Stimulated activated naive CD8-positive, alpha-beta T cell treated with anti-CD3 and anti-CD28 coated beads, Interleukin-15, Interleukin-2, amounts not matched to agents 100 U/mL and 50 U/mL, for 24 hours (primary cell): ENCODE data around the gene COL2A1.

Experiments used
- ATAC-seq: fragments of 150-1000 bp; cut with Tn5 transposase; one replicate; pipeline ENCODE4 v1.10.0; 2021
- DNase-seq: peaks from one replicate; pipeline ENCODE4 v3.0.0; 2021

The COL2A1 gene

GRCh38 chr12:48030173-48030650, 25.9 kb upstream of the COL2A1 start:
- no peak for DNase-seq
- no peak for ATAC-seq

DNA sequence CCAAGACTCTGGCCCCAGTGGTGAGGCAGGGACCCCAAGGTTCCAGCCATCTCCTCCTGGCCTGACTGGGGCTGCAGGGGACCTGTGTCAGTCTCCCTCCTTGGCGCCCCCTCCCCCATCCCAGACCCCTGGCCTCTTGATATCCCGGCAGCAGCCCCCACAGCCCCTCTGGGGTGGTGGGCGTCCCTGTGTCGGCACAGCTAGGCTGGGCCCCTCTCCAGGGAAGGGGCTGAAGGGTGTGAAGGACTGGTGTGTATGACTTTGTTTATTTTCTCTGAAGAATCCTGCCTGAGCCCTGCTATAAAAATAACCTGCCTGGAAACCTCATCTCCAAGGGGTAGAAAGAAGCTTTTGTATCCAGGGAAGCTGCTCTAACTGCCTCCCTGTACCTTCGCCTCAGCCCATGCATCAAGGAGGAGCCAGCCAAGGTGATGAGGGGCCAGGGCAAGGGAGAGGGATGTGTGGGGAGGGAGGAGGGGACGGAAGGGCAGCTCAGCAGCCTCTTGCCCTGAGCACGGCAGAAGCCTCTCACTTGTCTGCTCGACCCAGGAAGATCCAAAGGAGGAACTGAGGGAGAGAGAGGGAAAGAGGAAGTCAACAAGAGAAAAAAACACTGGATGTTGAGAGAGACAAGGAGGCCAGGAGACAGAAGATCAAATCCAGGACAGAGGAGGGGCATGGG, 25.4 kb upstream of the COL2A1 start:
- DNase-seq (no peak), ATAC-seq (no peak)

- no peak for ATAC-seq
- DNase-seq: no peak
These were observed 24.5 kb upstream of the COL2A1 start for GRCh38 chr12:48028541-48029431.

GRCh38 chr12:48027183-48028002, 23.1 kb upstream of the COL2A1 start:
- no peak for ATAC-seq
- no peak for DNase-seq

GRCh38 chr12:48026060-48026827, 22.0 kb upstream of the COL2A1 start:
- no peak for ATAC-seq
- no peak for DNase-seq

GRCh38 chr12:48025281-48025680, 21.0 kb upstream of the COL2A1 start:
- ATAC-seq (no peak), DNase-seq (no peak)

GRCh38 chr12:48024735-48025134, 20.5 kb upstream of the COL2A1 start:
- no peak for DNase-seq
- ATAC-seq: no peak

DNA sequence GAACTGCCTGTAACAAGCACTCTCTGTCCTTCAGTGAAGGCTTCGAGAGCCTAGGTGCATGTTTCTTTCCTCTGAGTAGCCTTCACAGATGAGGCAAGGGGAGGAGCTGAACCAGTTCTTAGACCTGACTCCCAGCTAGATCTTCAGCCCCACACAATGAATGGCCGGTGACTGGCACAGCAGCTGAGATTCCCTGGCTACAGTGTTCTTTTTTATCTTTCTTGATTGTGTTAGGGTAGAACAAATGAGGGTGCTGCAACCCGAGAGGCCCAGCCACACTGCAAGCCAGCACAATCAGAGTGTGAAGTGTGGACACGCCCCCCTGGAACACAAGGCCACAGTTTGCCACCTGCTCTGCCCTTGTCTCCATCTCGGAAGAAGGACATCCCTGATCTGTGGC, 19.1 kb upstream of the COL2A1 start:
- ATAC-seq: no peak
- no peak for DNase-seq

GRCh38 chr12:48022676-48023385, 18.6 kb upstream of the COL2A1 start:
- ATAC-seq: no peak
- DNase-seq: no peak

GRCh38 chr12:48022180-48022521, 17.9 kb upstream of the COL2A1 start:
- DNase-seq (no peak), ATAC-seq (no peak)

DNA sequence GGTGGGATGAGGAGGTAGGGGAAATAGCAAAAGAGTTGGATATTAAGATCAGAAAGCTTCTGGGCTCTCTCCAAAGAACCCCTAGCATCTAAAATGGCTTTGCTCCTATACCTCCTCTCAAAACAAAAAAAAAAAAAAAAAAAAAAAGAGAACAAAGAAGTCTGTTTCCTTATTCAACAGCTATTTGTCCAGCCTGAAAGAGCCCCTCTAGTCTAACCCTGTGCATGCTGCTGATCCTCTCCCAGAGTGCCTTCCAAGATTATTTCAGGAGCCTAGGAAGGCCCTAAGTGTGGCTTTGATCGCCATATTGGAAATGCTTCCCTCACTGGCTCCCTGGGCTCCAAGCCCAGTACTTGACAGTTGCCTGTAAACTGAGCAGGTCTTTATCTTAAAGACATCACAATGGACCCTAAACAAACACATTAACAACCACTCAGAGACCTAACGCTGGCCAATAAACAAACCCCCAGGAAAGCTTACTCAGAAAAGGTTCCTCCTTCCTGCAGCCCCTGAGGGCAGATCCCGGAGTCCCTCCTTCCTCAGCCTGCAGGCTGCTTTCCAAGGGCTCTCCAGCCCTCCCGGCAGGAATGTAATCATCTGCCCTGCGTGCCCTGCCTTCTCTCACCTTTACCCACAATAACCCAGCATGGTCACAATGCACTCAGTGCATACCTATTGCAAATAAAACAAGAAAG, 17.4 kb upstream of the COL2A1 start:
- ATAC-seq: no peak
- no peak for DNase-seq

DNA sequence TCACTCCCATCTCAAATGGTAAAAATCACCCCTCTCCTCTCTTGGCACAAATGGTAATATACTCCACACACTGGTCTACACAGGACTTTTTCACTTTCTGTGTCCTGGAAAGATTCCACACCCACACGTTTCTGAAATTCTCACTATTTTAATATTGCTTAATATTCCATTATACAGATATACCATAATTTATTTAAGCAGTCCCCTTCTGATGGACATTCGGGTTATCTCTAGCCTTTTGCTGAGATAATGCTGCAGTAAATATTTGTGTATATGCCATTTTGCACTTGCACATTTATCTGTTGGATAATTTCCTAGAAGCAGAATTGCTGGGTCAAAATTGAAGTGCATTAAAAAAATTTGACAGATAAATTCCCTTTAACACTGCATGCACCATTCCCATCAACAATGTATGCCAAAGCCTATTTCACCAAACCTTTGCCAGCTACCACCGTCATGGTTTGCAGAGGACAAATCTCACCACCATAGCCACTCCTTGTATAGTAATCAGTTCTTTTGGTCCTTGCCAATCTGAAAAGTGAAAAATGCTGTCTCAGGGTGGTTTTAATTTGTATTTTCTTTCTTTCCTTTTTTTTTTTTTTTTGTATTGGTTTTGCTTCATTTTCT, 15.5 kb upstream of the COL2A1 start:
- DNase-seq (no peak), ATAC-seq (no peak)

- ATAC-seq (no peak), DNase-seq (no peak)
These were observed 14.3 kb upstream of the COL2A1 start for GRCh38 chr12:48018618-48018995.

DNA sequence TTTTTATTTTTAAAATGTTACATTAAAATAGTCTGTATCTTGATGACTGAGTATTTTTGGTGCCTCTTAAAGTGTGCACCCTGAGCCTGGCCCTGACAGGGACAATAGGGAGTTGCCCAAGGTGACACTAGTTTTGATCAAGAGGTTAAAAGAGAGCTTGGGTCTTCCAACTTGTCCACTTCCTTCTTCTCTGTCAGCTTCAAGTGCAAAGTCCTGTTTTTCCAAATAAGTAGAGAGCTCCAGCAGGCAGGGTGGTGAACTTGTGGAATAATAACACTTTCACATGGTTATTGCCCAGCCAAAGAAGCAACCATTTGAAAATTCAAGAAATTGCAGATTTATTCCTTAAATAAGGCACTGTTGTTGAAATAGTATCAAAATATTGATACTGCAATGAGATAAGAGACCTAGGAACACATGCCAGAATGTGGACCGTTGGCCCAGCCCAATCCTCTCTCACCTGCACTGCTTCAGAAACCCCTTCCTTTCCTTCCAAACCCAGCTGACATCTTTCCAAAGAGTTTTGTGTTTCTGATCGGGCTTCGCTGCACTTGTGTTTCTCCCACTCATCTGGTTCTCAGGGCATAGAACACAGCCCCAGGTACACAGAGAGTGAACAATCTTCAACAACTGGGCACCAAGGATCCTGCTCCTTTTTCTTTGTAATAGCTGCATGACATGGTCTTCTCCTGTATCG, 13.8 kb upstream of the COL2A1 start:
- no peak for DNase-seq
- no peak for ATAC-seq

DNA sequence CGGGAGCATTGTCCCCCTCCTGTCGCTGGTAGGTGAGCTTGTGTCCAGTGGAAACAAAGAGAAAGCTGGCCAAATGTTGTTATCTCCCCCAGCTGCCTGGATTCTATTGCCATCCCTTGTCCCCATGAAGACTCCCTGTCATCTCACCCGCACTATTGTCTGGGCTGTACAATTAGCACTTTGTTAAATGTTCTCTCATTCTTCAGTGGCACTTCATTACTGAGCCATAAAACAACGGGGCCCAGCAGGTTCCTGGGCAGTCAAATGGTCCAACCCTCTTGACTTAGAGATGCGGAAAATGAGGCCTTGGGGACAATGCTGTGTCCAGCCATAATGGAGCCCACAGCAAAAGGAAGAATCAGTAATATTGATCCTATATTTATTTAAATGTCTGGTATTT, 13.2 kb upstream of the COL2A1 start:
- DNase-seq (no peak), ATAC-seq (no peak)

GRCh38 chr12:48016373-48017020, 12.2 kb upstream of the COL2A1 start:
- ATAC-seq (no peak), DNase-seq (no peak)

DNA sequence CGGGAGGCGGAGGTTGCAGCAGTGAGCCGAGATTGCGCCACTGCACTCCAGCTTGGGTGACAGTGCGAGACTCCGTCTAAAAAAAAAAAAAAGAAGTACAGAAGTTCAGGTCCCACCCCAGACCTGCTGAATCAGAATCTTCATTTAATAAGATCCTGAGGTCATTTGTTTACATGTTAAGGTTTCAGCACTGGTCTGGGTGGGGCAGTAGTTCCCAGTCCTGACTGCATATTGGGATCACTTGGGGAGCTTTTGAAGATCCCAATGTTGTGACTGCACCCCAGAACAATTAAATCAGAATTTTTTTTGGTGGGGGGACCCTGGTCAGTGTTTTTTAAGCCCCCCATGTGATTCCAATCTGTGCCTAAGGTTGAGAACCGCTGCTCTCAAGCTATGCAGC, 11.7 kb upstream of the COL2A1 start:
- ATAC-seq (no peak), DNase-seq (no peak)

- no peak for DNase-seq
- ATAC-seq: no peak
These were observed 10.9 kb upstream of the COL2A1 start for GRCh38 chr12:48015129-48015528.

GRCh38 chr12:48013287-48013686, 9.0 kb upstream of the COL2A1 start:
- DNase-seq (no peak), ATAC-seq (no peak)
